Keratinocyte (primary cell): Measurements from ENCODE around the gene TEAD4.

Experiments
- CTCF ChIP-seq, 3 experiments: IDR thresholded peaks in 1 of 3; conservative IDR thresholded peaks in 1 of 3; optimal IDR thresholded peaks in 1 of 3; 2 replicates in 2 of 3; 3 replicates in 1 of 3; pipeline versions ENCODE3 to v1.5.1; 2011; ENCODE audit warnings: low read length in 3 of 3, mild to moderate bottlenecking in 3 of 3, moderate library complexity in 2 of 3, control low read depth in 1 of 3, inconsistent platforms in 1 of 3; ENCODE audit not compliant: insufficient read depth in 2 of 3; ENCODE audit errors: extremely low read depth in 1 of 3
- EZH2 ChIP-seq: IDR thresholded peaks from one replicate; pipeline ENCODE4 v1.6.1; 2012; ENCODE audit warnings: inconsistent platforms, mild to moderate bottlenecking, low read length, moderate library complexity

GRCh38 chr12:2980630-2981029, 21.4 kb downstream of the TEAD4 start:
- no peak for TF ChIP-seq CTCF (optimal IDR thresholded peaks at IDR 0.05 in 1 of 3, IDR thresholded peaks at IDR 0.05 in 1 of 3, conservative IDR thresholded peaks at IDR 0.05 in 1 of 3; ENCODE audit: extremely low read depth in 1 of 3, insufficient read depth in 2 of 3, low read length in 3 of 3)
- no peak for TF ChIP-seq EZH2
